Calu3 (cell line): ENCODE results near the gene STAG3. TPM values are rescaled to one million over a fixed set of nuclear protein-coding genes. Genes with fewer than 3 reads are reported as not detected.

Experiments
- BruUV-seq: library from RNA; stranded (reverse); fragments of 400-500 nt; replicated peaks from 2 replicates; lab custom pipeline; 2021; lab: Mats Ljungman, UMichigan
- CTCF ChIA-PET: fragments of 300-600 bp; sonication (Branson Sonifier 250); formaldehyde crosslinking; loops from one replicate; lab custom pipeline; 2022; ENCODE audit warnings: antibody characterized with exemption; lab: Charles Lee
- DNase-seq: peaks from one replicate; pipeline ENCODE4 v3.0.0; 2022
- H3K27ac Mint-ChIP-seq: one replicate; pipeline ENCODE4 v1.8.0; 2022; ENCODE audit warnings: mixed read lengths; ENCODE audit not compliant: unreplicated experiment
- H3K27me3 Mint-ChIP-seq: one replicate; pipeline ENCODE4 v1.8.0; 2022; ENCODE audit warnings: mixed read lengths; ENCODE audit not compliant: unreplicated experiment
- H3K36me3 Mint-ChIP-seq: one replicate; pipeline ENCODE4 v1.8.0; 2022; ENCODE audit warnings: mild to moderate bottlenecking, moderate library complexity, mixed read lengths; ENCODE audit not compliant: insufficient read depth, unreplicated experiment
- H3K4me1 Mint-ChIP-seq: one replicate; pipeline ENCODE4 v1.8.0; 2022; ENCODE audit warnings: mild to moderate bottlenecking, low read depth, mixed read lengths; ENCODE audit not compliant: unreplicated experiment
- H3K4me3 Mint-ChIP-seq: one replicate; pipeline ENCODE4 v1.8.0; 2022; ENCODE audit warnings: mild to moderate bottlenecking, low read depth, moderate library complexity, mixed read lengths; ENCODE audit not compliant: unreplicated experiment
- H3K9me3 Mint-ChIP-seq: one replicate; pipeline ENCODE4 v1.8.0; 2022; ENCODE audit warnings: low read depth, mixed read lengths; ENCODE audit not compliant: unreplicated experiment
- intact Hi-C: fragments of 100-400 bp; cut with micrococcal nuclease; formaldehyde crosslinking; loops from one replicate; pipeline ENCODE4 v1.10.0; 2022; ENCODE audit not compliant: unreplicated experiment
- total RNA-seq: library from RNA; stranded (reverse); gene quantifications from 2 replicates; pipeline ENCODE4 v1.2.3, GENCODE V29; 2022
- TF ChIP-seq, protein P1 (sequence below): fragments of 200-600 bp; IDR thresholded peaks from one replicate; pipeline ENCODE4 v1.8.0; 2022; ENCODE audit warnings: antibody characterized with exemption; ENCODE audit not compliant: unreplicated experiment

STAG3 gene
- total RNA-seq, 1 experiment from 2014 or later, result 0.66 TPM

DNA sequence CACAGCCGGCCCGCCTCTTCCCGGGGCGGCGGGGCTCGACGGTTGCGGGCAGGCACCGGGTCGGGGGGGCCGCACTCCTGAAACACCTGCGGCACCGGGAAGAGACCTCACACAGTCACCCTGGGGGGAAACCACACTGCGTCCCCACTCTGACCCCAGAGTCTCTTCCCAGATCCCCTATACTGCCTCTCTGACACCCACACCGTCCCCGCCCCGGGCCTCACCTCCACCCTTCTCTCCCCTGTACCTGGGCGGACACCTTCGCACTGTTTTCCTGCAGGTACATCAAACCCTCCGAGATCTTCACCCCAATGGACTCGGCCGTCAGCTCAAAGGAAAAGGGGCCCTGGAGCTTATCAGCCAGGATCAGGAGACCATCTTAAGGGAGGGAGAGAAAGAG, 5.9 kb upstream of the STAG3 start:
- DNase-seq, result no peak
- TF ChIP-seq, protein P1, sequence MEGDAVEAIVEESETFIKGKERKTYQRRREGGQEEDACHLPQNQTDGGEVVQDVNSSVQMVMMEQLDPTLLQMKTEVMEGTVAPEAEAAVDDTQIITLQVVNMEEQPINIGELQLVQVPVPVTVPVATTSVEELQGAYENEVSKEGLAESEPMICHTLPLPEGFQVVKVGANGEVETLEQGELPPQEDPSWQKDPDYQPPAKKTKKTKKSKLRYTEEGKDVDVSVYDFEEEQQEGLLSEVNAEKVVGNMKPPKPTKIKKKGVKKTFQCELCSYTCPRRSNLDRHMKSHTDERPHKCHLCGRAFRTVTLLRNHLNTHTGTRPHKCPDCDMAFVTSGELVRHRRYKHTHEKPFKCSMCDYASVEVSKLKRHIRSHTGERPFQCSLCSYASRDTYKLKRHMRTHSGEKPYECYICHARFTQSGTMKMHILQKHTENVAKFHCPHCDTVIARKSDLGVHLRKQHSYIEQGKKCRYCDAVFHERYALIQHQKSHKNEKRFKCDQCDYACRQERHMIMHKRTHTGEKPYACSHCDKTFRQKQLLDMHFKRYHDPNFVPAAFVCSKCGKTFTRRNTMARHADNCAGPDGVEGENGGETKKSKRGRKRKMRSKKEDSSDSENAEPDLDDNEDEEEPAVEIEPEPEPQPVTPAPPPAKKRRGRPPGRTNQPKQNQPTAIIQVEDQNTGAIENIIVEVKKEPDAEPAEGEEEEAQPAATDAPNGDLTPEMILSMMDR, result no peak
- Mint-ChIP-seq H3K9me3 (no peaks in the 10 kb centered on the region), H3K27me3 (peaks cover 77% of the 10 kb centered on the region), H3K36me3 (peaks cover 13% of the 10 kb centered on the region), H3K27ac (no peak overlapping the region), H3K4me3 (peak overlapping the region; percentile 35), H3K4me1 (peaks cover 32% of the 10 kb centered on the region)
- intact Hi-C loops, result no loop called here
- BruUV-seq, result no TSS peak
- CTCF ChIA-PET, result interaction anchor here (0.6 kb wide), 1 partner anchor 159 kb away, joined by 4 read pairs; no protein-coding TSS in a partner anchor

DNA sequence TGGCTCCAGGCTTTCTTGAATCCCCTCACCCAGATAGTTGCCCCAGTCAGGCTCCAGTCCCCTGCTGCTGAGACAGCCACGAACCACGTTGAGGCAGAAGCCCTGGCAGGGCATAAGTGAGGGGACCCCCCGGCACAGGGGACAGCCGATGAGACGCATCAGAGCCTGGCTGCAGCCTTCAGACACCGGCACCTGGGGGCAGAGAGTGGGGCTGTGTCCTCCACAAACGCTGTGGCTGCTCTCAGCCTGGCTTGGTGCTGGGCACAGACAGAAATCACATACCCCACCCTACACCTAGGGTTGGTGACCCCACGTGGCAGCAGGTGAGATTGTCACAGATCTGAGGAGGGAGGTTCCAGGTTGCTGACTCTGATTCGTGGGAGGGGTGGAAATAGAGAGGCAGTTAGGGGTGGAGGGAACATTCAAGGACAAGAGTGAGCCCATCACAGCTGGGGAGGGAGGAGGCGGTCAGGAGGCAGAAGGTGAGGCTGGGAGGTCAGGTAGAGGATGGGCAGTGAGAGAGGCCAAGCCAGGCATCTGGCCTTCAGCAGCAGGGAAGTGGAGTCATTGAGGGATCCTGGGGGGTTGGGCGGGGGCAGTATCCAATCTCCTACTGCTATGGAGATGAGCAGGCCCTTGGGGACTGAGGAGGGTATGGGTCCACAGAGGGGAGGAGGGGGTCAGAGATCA, 3.8 kb upstream of the STAG3 start:
- H3K27me3 Mint-ChIP-seq, result peaks cover 59% of the 10 kb centered on the region
- no peak overlapping the region for H3K4me3 Mint-ChIP-seq
- TF ChIP-seq, protein P1, result no peak
- peaks cover 15% of the 10 kb centered on the region for H3K4me1 Mint-ChIP-seq
- intact Hi-C loops, result no loop called here
- no TSS peak for BruUV-seq
- no peak for DNase-seq
- no peaks in the 10 kb centered on the region for H3K9me3 Mint-ChIP-seq
- no peak overlapping the region for H3K27ac Mint-ChIP-seq
- peaks cover 6% of the 10 kb centered on the region for H3K36me3 Mint-ChIP-seq
- CTCF ChIA-PET, result no interaction called here

DNA sequence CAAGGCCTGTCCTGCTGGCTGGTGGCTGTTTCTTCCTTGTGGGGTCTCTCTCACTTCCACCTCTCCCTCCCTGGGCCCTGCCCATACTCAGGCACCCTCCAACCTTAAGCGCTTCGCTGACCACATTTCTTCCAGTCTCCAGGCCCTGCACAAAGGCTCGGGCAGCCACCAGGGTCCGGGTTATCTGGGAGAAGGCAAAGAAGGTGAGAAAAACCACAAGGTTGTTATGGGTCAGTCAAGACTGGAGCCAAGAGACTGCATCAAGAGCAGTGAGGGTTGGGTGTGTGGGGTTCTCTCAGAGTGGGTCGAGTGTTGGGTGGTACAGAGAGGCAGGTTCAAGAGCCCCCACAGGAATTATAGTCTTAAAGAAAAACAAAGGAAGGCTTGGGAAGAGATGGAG, 3.1 kb upstream of the STAG3 start:
- no peaks in the 10 kb centered on the region for H3K9me3 Mint-ChIP-seq
- CTCF ChIA-PET, result no interaction called here
- H3K27ac Mint-ChIP-seq, result no peak overlapping the region
- TF ChIP-seq, protein P1, result no peak
- H3K27me3 Mint-ChIP-seq, result peaks cover 59% of the 10 kb centered on the region
- H3K4me3 Mint-ChIP-seq, result no peak overlapping the region
- peaks cover 15% of the 10 kb centered on the region for H3K4me1 Mint-ChIP-seq
- peaks cover 6% of the 10 kb centered on the region for H3K36me3 Mint-ChIP-seq
- intact Hi-C loops, result no loop called here
- BruUV-seq, result no TSS peak
- no peak for DNase-seq

DNA sequence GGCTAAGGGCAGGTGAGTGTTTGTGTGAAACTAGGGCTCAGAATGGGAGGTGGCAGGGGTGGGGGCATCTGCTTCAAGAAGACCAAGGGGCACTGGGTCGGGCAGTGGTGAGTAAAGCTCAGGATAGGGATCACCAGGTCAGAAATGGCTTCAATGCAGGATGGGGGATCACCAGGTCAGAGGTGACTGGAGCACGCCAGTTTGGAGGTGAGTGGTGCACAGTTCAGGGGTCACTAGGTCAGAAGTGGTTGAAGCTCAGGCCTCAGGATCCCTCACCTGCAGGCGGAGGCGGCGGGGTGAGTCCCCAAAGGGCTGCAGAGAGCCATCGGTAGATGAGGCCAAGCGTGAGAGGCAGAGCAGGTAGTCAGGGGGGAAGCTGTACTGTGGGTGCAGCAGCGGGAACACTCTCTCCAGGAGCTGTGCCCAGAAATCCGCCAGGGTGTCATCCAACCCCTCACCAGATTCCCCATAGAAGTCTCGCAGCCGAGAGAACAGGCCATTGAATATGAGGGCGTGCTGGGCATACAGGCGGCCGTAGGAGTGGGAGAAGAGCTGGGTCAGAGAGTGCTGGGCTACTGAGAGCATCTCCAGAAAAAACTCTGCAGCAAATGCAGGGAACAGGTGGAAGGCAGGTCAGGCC, 2.3 kb upstream of the STAG3 start:
- no peak for DNase-seq
- intact Hi-C loops, result no loop called here
- peaks cover 53% of the 10 kb centered on the region for H3K27me3 Mint-ChIP-seq
- H3K4me1 Mint-ChIP-seq, result peaks cover 10% of the 10 kb centered on the region
- H3K9me3 Mint-ChIP-seq, result no peaks in the 10 kb centered on the region
- TF ChIP-seq, protein P1, result no peak
- BruUV-seq, result no TSS peak
- H3K27ac Mint-ChIP-seq, result no peak overlapping the region
- H3K36me3 Mint-ChIP-seq, result peaks cover 6% of the 10 kb centered on the region
- H3K4me3 Mint-ChIP-seq, result no peak overlapping the region
- CTCF ChIA-PET, result interaction anchor here (0.6 kb wide), 1 partner anchor 328 kb away, joined by 5 read pairs; no protein-coding TSS in a partner anchor
